ENCODE data around the gene FOSL1. TPM values are rescaled to one million over a fixed set of nuclear protein-coding genes. Genes with fewer than 3 reads are reported as not detected.
"Not testable (repeated sequence)": the region's sequence is repeated elsewhere in the genome, so short reads cannot be mapped to it uniquely, and the experiment has no call there.

FOSL1 gene
- total RNA-seq, 4 donors from 2014 or later = 2.8 to 223 (median 57.0) TPM

DNA sequence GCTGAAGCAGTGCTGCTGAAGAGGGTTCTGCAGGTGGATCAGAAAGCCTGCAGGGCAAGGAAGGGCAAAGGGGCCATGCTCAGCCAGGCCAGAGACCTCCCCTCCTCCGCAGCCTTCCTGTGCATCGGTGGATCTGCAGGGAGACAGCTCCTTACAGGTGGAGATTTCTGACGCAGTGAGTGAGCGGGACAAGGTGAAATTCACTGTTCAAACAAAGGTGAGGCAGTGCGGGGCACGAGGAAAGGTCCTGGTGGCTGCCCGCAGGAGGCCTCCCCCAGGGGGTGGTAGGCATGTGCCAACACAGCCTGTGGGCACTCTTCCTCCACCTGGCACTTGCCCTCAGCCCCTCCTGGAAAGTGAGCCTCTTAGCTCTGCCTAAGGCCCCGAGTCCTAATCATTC is 50.8 kb downstream of the FOSL1 start:
- DNase-seq (ENCODE audit: low spot score) = no peak
- no peak for ATAC-seq (ENCODE audit: low FRiP score)
- TF ChIP-seq, protein P1, sequence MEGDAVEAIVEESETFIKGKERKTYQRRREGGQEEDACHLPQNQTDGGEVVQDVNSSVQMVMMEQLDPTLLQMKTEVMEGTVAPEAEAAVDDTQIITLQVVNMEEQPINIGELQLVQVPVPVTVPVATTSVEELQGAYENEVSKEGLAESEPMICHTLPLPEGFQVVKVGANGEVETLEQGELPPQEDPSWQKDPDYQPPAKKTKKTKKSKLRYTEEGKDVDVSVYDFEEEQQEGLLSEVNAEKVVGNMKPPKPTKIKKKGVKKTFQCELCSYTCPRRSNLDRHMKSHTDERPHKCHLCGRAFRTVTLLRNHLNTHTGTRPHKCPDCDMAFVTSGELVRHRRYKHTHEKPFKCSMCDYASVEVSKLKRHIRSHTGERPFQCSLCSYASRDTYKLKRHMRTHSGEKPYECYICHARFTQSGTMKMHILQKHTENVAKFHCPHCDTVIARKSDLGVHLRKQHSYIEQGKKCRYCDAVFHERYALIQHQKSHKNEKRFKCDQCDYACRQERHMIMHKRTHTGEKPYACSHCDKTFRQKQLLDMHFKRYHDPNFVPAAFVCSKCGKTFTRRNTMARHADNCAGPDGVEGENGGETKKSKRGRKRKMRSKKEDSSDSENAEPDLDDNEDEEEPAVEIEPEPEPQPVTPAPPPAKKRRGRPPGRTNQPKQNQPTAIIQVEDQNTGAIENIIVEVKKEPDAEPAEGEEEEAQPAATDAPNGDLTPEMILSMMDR (IDR thresholded peaks at IDR 0.05) = no peak

DNA sequence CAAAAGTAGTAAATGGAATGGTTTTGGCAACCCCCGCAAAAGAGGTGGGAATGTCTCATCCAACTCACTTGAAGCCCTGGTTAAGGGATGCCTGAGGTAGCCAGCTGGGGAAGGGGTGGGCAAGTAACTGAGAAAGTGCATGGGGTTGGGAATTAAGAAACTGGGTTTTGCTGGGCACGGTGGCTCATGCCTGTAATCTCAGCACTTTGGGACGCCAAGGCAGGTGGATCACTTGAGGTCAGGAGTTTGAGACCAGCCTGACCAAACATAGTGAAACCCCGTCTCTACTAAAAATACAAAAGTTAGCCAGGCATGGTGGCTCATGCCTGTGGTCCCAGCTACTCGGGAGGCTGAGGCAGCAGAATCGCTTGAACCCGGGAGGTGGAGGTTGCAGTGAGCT is 51.5 kb downstream of the FOSL1 start:
- DNase-seq (ENCODE audit: low spot score); ATAC-seq (ENCODE audit: low FRiP score): not testable (repeated sequence)

DNA sequence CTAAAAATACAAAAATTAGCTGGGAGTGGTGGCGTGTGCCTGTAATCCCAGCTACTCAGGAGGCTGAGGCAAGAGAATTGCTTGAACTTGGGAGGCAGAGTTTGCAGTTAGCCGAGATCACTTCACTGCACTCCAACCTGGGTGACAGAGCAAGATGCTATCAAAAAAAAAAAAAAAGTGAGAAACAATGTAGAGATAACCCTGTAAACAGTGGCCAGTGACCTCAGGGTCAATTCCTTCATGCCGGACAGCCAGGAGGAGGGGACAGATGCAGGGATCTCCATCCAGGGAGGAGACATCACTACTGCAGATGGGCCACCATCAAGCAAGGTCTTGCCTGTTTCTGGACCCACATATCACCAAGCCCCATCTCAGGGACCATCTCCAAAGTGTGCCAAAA is 52.4 kb downstream of the FOSL1 start:
- ATAC-seq (ENCODE audit: low FRiP score) (no peak), DNase-seq (ENCODE audit: low spot score) (no peak)
- TF ChIP-seq, protein P1 (IDR thresholded peaks at IDR 0.05) = no peak

DNA sequence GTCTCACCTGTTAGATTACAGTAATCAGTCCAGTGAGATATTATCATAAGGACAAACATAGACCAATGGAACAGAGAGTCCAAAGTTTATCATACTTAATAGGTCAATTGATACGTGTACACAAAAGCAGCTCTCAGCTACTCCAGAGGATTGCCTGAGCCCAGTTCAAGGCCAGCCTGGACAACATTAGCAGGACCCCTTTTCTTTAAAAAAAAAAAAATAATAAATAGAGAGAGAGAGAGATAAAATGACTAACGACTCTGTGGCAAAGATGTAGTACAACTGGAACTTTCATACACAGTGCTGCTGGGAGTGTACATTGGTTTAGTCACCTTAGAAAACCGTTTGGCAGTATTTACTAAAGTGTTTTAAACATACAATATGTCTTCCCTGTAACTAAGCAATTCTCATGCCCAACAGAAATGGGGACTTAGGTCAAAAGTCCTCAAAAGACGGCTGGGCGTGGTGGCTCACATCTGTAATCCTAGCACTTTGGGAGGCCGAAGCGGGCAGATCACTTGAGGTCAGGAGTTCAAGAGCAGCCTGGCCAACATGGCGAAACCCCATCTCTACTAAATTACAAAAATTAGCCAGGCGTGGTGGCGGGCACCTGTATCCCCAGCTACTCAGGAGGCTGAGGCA is 55.8 kb downstream of the FOSL1 start:
- TF ChIP-seq, protein P1 (IDR thresholded peaks at IDR 0.05) = no peak
- ATAC-seq (ENCODE audit: low FRiP score) = no peak
- no peak for DNase-seq (ENCODE audit: low spot score)

DNA sequence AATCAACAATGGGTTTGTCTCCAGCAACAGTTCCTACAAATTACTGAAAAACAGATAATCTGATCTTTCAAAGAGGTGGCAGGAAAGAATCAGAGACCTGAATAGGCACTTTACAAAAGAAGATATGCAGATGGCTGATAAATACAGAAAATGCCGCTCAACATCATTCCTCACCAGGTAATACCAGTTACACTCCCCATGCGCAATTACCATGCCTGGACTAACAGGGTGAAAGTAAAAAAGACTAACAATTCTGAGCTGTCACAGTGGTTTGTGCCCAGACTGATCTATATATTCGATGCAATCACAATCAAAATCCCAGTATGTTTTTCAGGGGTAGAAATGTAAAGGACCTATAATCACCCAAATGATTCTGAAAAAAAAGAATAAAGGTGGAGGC is 56.4 kb downstream of the FOSL1 start:
- no peak for ATAC-seq (ENCODE audit: low FRiP score)
- TF ChIP-seq, protein P1 (IDR thresholded peaks at IDR 0.05) = no peak
- DNase-seq (ENCODE audit: low spot score) = no peak

DNA sequence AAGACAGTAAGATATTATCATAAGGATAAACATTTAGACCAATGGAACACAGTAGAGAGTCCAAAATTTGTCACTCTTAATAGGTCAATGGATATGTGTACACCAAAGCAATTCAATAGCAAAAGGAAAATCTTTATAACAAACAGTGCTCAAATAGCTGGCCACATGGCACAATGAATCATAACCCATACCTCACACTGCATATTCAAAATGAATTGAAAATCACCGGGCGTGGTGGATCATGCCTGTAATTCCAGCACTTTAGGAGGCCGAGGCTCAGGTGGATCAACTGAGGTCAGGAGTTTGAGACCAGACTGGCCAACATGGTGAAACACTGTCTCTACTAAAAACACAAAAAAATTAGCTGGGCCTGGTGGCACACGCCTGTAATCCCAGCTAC is 58.0 kb downstream of the FOSL1 start:
- DNase-seq (ENCODE audit: low spot score) = no peak
- ATAC-seq (ENCODE audit: low FRiP score) = no peak
- TF ChIP-seq, protein P1 (IDR thresholded peaks at IDR 0.05) = no peak

Other genes with a start within 250 kb of the FOSL1 start
- gene RELA, start 237.5 kb downstream of the FOSL1 start, total RNA-seq = 10 to 100 TPM; 37.8 to 72.7 (median 46.8) TPM
- 10 to 100 TPM; 39.8 to 48.2 (median 44.7) TPM for gene KAT5, start 188.1 kb downstream of the FOSL1 start, total RNA-seq
- gene RNASEH2C, start 179.6 kb downstream of the FOSL1 start, total RNA-seq = 100 to 1,000 TPM in 3 of 4 donors, 10 to 100 TPM in 1; 89.7 to 192 (median 125) TPM
- 10 to 100 TPM; 15.4 to 32.8 (median 30.9) TPM for gene AP5B1, start 119.4 kb downstream of the FOSL1 start, total RNA-seq
- not detected for gene OVOL1, start 113.3 kb downstream of the FOSL1 start, total RNA-seq
- 1 to 10 TPM in 2 of 4 donors, under 1 TPM in 2; 0.79 to 1.6 (median 1.1) TPM for gene SNX32, start 66.4 kb downstream of the FOSL1 start, total RNA-seq
- 100 to 1,000 TPM; 485 to 798 (median 586) TPM for gene CFL1, start 42.2 kb downstream of the FOSL1 start, total RNA-seq
- 10 to 100 TPM; 25.9 to 60.8 (median 28.8) TPM for gene MUS81, start 40.0 kb downstream of the FOSL1 start, total RNA-seq
- gene EFEMP2, start 27.6 kb downstream of the FOSL1 start, total RNA-seq = 10 to 100 TPM; 39.4 to 81.8 (median 66.1) TPM
- 1 to 10 TPM; 1.6 to 3.9 (median 2.8) TPM for gene CTSW, start 20.6 kb downstream of the FOSL1 start, total RNA-seq
- 10 to 100 TPM; 48.8 to 66.4 (median 54.6) TPM for gene FIBP, start 11.9 kb downstream of the FOSL1 start, total RNA-seq
- gene CCDC85B, start 9.7 kb downstream of the FOSL1 start, total RNA-seq = 10 to 100 TPM; 40.2 to 85.9 (median 59.4) TPM
- 10 to 100 TPM; 14.0 to 18.8 (median 17.5) TPM for gene C11orf68, start 18.7 kb upstream of the FOSL1 start, total RNA-seq
- gene DRAP1, start 19.0 kb upstream of the FOSL1 start, total RNA-seq = 10 to 100 TPM; 53.0 to 88.6 (median 72.5) TPM
- under 1 TPM in 1 of 4 donors, not detected in 3; 0.24 TPM for gene TSGA10IP, start 45.1 kb upstream of the FOSL1 start, total RNA-seq
- 10 to 100 TPM; 22.5 to 62.4 (median 47.1) TPM for gene SART1, start 61.3 kb upstream of the FOSL1 start, total RNA-seq
- gene EIF1AD, start 101.8 kb upstream of the FOSL1 start, total RNA-seq = 10 to 100 TPM; 24.6 to 58.2 (median 28.8) TPM
- 10 to 100 TPM; 24.6 to 40.8 (median 33.0) TPM for gene BANF1, start 102.1 kb upstream of the FOSL1 start, total RNA-seq
- gene CST6, start 111.6 kb upstream of the FOSL1 start, total RNA-seq = 1 to 10 TPM in 2 of 4 donors, not detected in 2; 1.6 to 6.2 TPM
- under 1 TPM in 2 of 4 donors, not detected in 2; 0.24 to 0.69 TPM for gene CATSPER1, start 126.1 kb upstream of the FOSL1 start, total RNA-seq
- gene GAL3ST3, start 148.8 kb upstream of the FOSL1 start, total RNA-seq = 1 to 10 TPM in 1 of 4 donors, under 1 TPM in 1, not detected in 2; 0.19 to 1.2 TPM
- 100 to 1,000 TPM in 3 of 4 donors, 10 to 100 TPM in 1; 98.9 to 173 (median 140) TPM for gene SF3B2, start 152.0 kb upstream of the FOSL1 start, total RNA-seq
- 10 to 100 TPM; 24.5 to 41.1 (median 38.0) TPM for gene PACS1, start 169.9 kb upstream of the FOSL1 start, total RNA-seq